Stimulated activated CD4-positive, alpha-beta T cell treated with anti-CD3 and anti-CD28 coated beads, Interleukin-12 subunit alpha, Interleukin-12 subunit beta, amount 100 ng/mL, for 24 hours (primary cell): ENCODE data around the gene CRELD2.

Source experiments
- DNase-seq, 2 experiments: peaks; one replicate each; pipeline ENCODE4 v3.0.0-alpha.2; 2020; ENCODE audit warnings: low read depth in 2 of 2

The CRELD2 gene

GRCh38 chr22:49911881-49912625 is 6.4 kb upstream of the CRELD2 start:
- no peak for DNase-seq

- DNase-seq, result no peak
Measured at GRCh38 chr22:49913026-49913425, 5.4 kb upstream of the CRELD2 start.

- DNase-seq, result no peak
Measured at GRCh38 chr22:49913446-49913845, 5.0 kb upstream of the CRELD2 start.

- DNase-seq, result no peak
Measured at GRCh38 chr22:49914256-49914655, 4.2 kb upstream of the CRELD2 start.

GRCh38 chr22:49915610-49916009 is 2.8 kb upstream of the CRELD2 start:
- no peak for DNase-seq

- no peak for DNase-seq
Measured at GRCh38 chr22:49916831-49917230, 1.6 kb upstream of the CRELD2 start.

- DNase-seq, result no peak
Measured at GRCh38 chr22:49918911-49919881, 762 bp downstream of the CRELD2 start.

- DNase-seq, result no peak
Measured at GRCh38 chr22:49920859-49921258, 2.4 kb downstream of the CRELD2 start.

- DNase-seq, result no peak
Measured at GRCh38 chr22:49921508-49922278, 3.3 kb downstream of the CRELD2 start.

- DNase-seq, result no peak
Measured at GRCh38 chr22:49922484-49922883, 4.0 kb downstream of the CRELD2 start.

GRCh38 chr22:49922926-49923325 is 4.5 kb downstream of the CRELD2 start:
- DNase-seq, result no peak

GRCh38 chr22:49923445-49923844 is 5.0 kb downstream of the CRELD2 start:
- DNase-seq, result no peak

- DNase-seq, result no peak
Measured at GRCh38 chr22:49924113-49924833, 5.8 kb downstream of the CRELD2 start.

GRCh38 chr22:49925525-49926128 is 7.2 kb downstream of the CRELD2 start:
- DNase-seq, result peak in 1 of 2 experiments; percentile 40

GRCh38 chr22:49926916-49927315 is 8.5 kb downstream of the CRELD2 start:
- DNase-seq, result no peak

- no peak for DNase-seq
Measured at GRCh38 chr22:49927483-49928184, 9.2 kb downstream of the CRELD2 start.

GRCh38 chr22:49928185-49928495 is 9.7 kb downstream of the CRELD2 start:
- no peak for DNase-seq

GRCh38 chr22:49928555-49929210 is 10.2 kb downstream of the CRELD2 start:
- no peak for DNase-seq

GRCh38 chr22:49929211-49929979 is 11.0 kb downstream of the CRELD2 start:
- DNase-seq, result peak; percentile 65 to 69
